ENCODE measurements around the gene BAHCC1.

Gene BAHCC1

GRCh38 chr17:81459224-81459623 lies 64.0 kb downstream of the BAHCC1 start:
- DNase-seq (ENCODE audit: low read depth in 1 of 2, low spot score in 1 of 2), result no peak

DNA sequence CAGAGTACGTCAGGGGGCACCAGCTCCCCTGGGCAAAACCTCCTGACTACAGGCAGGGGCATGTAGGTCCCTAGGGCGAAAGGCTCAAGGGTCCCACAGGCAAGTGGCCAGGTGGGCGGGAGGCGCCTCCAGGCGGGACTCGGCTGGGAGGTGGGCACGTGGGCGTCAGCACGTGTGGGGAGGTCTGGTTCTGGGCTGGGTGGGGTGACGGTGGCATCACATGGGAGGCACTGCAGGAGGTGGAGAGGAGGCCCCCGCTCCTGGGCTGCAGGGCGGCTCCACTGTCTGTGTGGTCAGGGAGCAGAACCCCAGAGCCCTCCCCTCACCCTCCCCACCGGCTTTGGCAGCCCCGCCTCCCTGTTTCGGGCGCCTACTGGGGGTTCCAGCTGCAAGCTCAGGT lies 64.6 kb downstream of the BAHCC1 start:
- no peak for DNase-seq (ENCODE audit: low read depth in 1 of 2, low spot score in 1 of 2)

DNA sequence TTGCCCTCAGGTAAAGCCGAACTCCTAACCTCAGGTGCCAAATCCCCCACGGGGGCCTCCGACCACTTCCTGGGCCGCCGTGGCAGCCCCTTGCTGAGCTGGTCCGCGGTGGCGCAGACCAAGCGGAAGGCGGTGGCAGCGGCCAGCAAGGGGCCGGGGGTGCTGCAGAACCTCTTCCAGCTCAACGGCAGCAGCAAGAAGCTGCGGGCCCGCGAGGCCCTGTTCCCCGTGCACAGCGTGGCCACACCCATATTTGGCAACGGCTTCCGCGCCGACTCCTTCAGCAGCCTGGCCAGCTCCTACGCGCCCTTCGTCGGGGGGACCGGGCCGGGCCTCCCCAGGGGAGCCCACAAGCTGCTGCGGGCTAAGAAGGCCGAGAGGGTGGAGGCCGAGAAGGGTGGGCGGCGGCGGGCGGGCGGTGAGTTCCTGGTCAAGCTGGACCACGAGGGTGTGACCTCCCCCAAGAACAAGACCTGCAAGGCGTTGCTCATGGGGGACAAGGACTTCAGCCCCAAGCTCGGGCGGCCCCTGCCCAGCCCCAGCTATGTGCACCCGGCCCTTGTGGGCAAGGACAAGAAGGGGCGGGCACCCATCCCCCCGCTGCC lies 65.7 kb downstream of the BAHCC1 start:
- no peak for DNase-seq (ENCODE audit: low read depth in 1 of 2, low spot score in 1 of 2)

GRCh38 chr17:81461607-81462500 lies 66.6 kb downstream of the BAHCC1 start:
- DNase-seq (ENCODE audit: low read depth in 1 of 2, low spot score in 1 of 2), result no peak

- DNase-seq (ENCODE audit: low read depth in 1 of 2, low spot score in 1 of 2), result no peak
These were observed 67.4 kb downstream of the BAHCC1 start for GRCh38 chr17:81462506-81463125.

DNA sequence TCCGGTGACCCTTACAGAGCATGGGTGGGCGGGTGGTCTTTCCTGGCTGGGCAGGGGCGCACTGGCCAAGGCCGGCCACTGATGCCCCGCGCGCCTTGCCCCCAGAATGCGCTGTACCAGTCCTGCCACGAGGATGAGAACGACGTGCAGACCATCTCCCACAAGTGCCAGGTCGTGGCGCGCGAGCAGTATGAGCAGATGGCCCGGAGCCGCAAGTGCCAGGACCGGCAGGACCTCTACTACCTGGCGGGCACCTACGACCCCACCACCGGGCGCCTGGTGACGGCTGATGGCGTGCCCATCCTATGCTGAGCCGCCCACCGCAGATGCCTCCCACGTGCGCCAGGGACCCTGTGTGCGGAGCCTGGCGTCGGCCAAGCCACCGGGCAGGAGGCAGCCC lies 68.2 kb downstream of the BAHCC1 start:
- DNase-seq (ENCODE audit: low read depth in 1 of 2, low spot score in 1 of 2), result no peak

DNA sequence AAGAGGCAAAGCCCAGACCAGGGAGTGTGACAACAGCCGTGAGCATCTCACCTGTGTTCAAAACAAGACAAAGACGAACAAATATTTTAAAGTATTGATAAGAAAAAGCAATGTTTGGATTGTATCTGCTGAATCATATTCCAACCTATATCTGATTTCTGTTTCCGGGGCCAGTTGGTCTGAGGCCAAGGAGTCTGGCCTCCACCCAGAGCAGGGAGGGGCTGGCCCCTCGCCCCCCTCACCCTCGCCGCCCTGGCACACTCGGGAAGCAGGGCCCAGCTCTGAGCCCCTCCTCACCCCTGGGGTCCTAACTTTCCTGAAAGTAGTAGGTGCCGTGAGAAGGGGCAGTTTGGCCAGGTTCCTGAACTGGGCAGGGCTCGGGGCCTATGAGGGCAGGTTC lies 69.3 kb downstream of the BAHCC1 start:
- DNase-seq (ENCODE audit: low read depth in 1 of 2, low spot score in 1 of 2), result no peak

- no peak for DNase-seq (ENCODE audit: low read depth in 1 of 2, low spot score in 1 of 2)
These were observed 70.7 kb downstream of the BAHCC1 start for GRCh38 chr17:81465910-81466309.

DNA sequence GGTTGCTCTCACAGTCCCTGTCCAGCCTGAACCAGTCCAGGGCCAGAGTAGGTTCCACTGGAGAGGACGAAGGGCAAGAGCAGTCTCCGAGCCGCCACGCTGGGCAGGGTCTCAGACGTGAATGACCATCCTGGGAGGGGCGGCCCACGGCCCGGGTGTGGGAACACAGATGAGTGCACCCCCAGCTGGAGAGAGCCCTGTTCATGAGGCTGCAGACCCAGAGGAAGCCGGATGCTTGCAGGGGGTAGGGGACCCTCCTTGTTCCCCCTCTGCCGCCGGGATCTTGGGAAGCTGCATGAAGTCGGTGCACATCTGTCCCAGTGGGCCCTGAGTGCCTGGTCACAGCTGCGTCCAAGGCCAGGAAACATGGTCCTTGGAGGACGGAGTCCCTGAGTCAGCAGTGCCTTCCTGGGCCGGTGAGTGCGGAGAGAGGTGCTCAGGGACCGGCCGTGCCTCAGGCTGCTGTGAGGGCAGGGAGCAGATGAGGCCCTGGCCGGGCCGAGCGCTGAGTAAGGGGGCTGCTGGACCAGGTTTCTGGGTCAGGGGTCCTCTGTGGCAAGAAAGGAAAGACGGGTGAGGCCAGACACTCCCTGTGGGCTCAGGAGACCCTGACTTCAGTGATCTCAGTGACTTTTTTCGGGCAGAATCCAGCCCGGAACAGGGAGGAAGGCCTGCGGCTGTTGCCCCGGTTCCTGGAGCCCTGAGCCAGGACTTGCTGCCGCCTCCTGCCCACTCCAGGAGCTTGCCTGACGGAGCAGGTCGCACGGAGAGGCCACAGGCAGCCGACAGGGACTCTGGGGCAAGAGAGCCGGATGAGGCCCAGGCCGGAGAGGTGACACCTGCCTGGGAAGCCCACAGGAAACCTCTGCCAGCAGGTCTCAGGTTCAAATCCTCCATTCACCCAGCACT lies 71.6 kb downstream of the BAHCC1 start:
- no peak for DNase-seq (ENCODE audit: low read depth in 1 of 2, low spot score in 1 of 2)

DNA sequence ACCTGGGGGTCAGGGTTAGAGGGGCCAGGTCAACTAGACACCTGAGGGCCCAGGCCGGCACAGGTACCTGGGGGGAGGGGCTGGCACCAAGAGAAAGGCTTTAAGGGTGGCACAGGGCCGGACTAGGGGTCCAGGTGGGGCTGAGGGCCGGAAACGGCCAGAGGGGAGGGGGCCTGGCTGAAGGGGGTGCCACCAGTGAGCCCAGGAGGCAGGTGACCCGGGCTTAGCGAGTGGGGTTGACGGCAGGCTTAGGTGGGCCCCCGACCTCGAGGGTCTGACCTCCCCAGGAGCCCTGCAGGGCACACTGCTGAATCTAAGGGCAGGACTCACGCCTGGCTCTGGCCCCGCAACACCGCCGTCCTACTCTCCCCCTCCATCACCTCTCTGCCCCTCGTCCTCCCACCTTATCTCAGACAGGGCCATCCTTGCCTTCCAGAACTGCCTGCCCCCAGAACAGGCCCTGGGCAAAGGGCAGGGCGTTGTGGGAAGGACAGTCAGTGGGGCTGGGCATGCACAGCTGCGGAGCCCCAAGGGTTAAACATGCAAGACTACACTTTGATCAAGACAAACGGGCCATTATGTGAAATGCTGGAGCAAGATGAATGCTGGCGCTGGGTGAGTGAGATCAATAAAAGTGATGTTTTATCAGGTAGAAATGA lies 73.0 kb downstream of the BAHCC1 start:
- DNase-seq (ENCODE audit: low read depth in 1 of 2, low spot score in 1 of 2), result no peak

DNA sequence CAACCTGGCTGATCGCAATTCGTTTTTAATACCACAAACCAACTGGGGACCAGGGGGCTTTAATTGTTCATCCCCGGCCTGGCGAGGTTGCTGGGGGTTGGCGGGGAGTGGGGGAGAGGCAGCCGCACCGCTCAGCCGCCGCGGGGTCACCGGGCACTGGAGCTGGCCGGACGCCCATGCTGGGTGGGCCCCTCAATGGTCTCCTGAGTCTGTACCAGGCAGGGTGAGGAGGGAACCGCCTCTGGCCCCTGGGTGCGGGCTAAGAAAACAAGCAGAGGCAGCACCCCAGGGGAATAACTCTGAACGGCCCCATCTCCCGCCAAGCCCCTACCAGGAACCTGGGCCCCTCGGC lies 73.5 kb downstream of the BAHCC1 start:
- no peak for DNase-seq (ENCODE audit: low read depth in 1 of 2, low spot score in 1 of 2)

- no peak for DNase-seq (ENCODE audit: low read depth in 1 of 2, low spot score in 1 of 2)
These were observed 74.0 kb downstream of the BAHCC1 start for GRCh38 chr17:81469266-81469665.

DNA sequence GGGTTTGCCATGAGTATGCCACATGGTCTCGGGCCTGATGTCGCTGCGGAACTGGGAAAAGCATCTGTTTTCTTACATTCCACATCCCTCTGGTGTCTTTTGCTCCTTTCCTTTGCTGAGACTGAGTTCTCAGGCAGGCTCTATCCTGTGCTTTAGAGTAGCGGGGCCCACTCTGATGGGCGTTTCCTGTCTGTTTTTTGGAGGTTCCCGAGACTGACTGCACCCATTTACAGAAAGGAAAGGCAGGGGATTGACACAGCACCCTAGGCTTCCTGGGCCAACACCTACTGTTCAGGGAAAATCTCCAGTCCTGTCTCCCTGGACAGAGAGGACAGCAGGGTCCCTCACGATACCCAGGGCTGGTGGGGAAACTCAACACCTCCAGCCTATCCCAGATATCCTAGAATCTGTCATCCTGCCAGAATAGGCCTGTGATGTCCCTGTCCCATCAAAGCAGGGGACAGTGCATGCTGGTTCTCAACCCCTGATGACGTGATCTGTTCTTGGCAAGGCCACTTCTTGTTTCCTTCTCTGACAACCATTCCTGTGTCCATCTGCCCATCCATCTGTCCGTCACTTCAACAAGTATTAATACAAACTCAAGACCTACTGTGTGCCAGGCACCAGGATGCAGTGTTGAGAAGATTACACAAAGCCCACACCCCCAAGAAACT lies 75.2 kb downstream of the BAHCC1 start:
- no peak for DNase-seq (ENCODE audit: low read depth in 1 of 2, low spot score in 1 of 2)

GRCh38 chr17:81470944-81471817 lies 75.9 kb downstream of the BAHCC1 start:
- no peak for DNase-seq (ENCODE audit: low read depth in 1 of 2, low spot score in 1 of 2)

DNA sequence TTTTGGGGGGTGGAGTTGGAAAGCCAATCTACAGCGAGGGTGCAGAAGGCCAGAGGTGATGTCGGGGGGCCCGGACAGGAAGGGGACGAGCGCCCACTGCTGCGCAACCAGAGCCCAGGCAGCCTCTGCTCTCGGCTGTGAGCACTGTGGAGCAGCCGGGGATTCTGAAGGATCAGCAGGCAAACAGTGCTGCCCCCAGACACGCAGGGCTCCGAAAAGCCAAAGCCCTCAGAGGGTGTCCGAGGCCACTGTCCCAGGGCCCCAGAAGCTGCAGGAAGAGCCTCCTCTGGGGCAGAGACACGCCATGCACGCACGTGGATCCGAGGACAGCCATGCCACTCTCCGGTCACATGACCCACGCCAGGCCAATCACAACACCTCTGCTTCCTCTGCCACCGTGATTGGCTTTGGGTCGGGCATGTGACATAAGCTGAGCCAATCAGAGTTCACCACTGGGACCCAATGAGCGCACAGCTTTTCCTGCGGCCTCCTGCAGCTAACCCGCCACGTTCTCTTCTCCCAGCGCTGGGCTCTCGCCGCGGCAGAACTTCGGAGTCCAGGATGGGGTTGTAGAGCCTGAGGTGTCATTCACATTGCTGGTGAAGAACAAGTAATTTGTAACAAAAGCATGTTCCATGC lies 76.7 kb downstream of the BAHCC1 start:
- DNase-seq (ENCODE audit: low read depth in 1 of 2, low spot score in 1 of 2), result no peak

DNA sequence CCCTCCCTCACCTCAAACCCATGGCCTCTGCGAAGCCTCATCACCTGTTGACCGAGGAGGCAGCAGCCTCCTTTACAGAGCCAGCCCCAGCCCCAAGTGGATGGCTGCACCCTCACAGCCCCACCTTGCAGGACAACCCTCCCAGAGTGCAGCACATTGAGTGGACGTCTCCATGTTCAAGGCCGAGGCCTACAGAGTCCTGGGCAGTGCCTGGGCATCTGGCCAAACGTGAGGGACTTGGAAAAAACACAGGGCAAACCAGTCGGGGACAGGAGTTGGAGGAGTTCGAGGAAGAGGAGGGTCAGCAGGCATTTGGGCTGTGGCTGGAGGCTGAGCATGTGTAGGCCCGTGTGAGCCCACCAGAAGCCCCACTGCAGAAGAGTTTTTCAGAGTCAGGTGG lies 77.8 kb downstream of the BAHCC1 start:
- DNase-seq (ENCODE audit: low read depth in 1 of 2, low spot score in 1 of 2), result no peak

- DNase-seq (ENCODE audit: low read depth in 1 of 2, low spot score in 1 of 2), result no peak
These were observed 79.7 kb downstream of the BAHCC1 start for GRCh38 chr17:81474958-81475357.

GRCh38 chr17:81476097-81476496 lies 80.8 kb downstream of the BAHCC1 start:
- no peak for DNase-seq (ENCODE audit: low read depth in 1 of 2, low spot score in 1 of 2)

- no peak for DNase-seq (ENCODE audit: low read depth in 1 of 2, low spot score in 1 of 2)
These were observed 81.4 kb downstream of the BAHCC1 start for GRCh38 chr17:81476635-81477034.

Measured in activated T-helper 1 cell treated with anti-CD3 and anti-CD28 coated beads, Interleukin-2, amount 50 U/mL, for 16 hours (primary cell).